HG03342 (cell line): ENCODE measurements around the gene CBFA2T2.
"Not testable (repeated sequence)": the region's sequence is repeated elsewhere in the genome, so short reads cannot be mapped to it uniquely, and the experiment has no call there.

ENCODE experiments used
- ATAC-seq: cut with Tn5 transposase; IDR thresholded peaks from one replicate; pipeline ENCODE4 v1.9.1; 2021; ENCODE audit warnings: mild to moderate bottlenecking, moderate library complexity; ENCODE audit not compliant: unreplicated experiment

Gene CBFA2T2

DNA sequence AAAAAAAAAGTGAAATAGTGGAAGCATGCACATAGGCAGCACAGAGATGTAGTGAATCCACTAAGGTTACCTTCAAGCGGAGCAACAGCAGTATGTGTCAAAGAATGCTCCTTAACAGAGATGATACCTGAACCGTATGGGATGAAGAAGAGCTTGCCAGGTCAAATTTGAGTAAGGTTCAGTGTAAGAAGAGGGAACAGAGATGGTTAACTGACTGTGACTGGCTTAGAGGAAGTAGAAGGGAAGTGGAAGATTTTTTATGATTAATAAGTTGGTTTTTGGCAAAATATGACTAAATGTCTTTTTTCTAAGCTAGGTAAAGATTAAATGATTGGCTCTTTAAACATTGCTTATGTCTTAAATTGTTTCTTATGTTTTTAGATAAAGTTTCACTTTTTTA is 119.6 kb downstream of the CBFA2T2 start:
- ATAC-seq = no peak

DNA sequence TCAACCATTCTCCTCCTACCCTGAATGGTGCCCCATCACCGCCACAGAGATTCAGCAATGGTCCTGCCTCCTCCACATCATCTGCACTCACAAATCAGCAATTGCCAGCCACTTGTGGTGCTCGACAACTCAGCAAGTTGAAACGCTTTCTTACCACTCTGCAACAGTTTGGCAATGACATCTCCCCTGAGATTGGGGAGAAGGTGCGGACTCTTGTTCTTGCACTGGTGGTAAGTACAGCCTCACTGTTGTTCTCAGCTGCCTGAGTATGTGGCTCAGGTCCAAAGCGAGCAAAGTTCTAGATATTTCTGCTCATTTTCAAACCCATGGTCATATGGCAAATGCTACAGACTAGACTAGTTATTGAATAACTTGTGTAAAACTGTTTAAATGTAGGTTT is 121.2 kb downstream of the CBFA2T2 start:
- no peak for ATAC-seq

- ATAC-seq = no peak
Measured at GRCh38 chr20:33612001-33612400, 122.1 kb downstream of the CBFA2T2 start.

DNA sequence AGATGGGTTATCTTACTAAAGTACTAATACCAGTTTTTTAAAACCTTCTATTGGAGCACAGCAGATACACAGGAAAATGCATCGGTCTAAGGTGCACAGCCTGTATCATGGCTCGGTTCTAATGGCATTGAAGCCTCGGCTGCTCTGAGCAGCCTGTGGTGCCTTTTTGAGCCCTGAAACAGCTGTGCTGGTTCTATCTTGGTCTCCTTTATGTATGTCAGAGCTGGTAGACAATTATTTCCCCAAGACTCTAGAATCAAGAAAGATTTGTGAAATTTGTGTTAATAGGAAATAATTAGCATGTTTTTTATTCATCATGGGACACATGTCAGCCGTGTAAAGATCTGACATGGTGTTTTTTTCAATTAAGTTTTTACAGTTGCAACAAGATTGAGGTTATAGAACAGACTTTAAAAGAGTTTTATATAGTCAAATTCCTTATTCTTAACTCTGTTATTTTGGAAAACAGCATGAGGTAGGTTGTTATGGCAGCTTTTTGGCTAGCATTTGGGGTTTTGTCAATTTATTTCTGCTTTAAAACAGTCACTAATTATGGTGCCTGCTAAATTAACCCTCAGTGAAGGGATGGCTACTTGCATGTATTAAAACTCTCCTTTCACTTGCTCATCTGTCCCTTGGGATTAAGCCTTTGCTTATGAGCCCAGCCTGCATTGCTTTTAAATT is 132.0 kb downstream of the CBFA2T2 start:
- ATAC-seq = no peak

- ATAC-seq = no peak
Measured at GRCh38 chr20:33622705-33623365, 132.9 kb downstream of the CBFA2T2 start.

DNA sequence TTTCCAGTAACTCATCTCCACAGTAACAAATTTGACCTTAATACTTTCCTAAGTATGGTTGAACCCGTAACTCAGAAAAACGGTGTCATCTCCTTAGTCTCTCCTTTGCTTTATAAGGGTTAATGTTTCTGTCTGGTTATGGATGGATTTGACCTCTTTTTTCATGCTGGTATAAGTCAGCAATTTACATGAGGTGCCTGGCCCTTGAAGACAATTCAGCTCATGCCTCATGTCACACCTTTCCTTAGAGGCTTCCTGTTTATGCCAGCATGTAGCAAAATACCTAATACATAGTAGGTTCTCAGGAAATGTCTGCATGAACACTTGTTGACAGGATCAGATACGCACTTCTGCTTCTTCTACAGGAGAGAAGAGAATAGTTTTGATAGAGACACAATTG is 134.5 kb downstream of the CBFA2T2 start:
- no peak for ATAC-seq

GRCh38 chr20:33626190-33626589 is 136.3 kb downstream of the CBFA2T2 start:
- no peak for ATAC-seq

DNA sequence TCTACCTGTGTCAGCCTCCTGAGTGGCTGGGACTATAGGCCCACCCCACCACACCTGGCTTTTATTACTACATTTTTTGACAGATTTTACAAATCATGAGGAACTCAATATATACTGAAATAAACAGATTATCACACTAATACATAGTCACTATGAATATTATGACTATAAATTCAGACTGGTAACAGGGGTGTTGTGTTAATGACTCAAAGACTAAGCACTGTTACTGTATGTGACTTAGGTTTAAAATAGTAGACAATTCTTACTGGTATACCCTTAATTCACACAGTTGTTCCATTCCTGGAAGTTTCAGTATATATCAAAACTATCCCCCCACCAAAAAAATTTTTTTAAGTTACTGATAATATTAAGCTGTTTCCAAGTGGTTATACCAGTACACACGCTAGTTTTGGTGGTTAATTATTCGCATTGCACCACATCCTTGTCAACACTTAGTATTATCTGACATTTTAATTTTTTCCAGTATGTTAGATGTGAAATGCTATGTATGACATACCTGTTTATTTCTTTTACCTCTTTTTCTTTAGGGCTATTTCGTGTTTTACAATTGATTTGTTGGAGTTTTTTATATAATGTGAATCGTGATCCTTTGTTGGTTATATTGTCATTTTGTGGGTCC is 137.8 kb downstream of the CBFA2T2 start:
- no peak for ATAC-seq

GRCh38 chr20:33629533-33629932 is 139.6 kb downstream of the CBFA2T2 start:
- ATAC-seq = no peak

- no peak for ATAC-seq
Measured at GRCh38 chr20:33629979-33630378, 140.1 kb downstream of the CBFA2T2 start.

GRCh38 chr20:33630507-33630906 is 140.6 kb downstream of the CBFA2T2 start:
- ATAC-seq = no peak

GRCh38 chr20:33631910-33632309 is 142.0 kb downstream of the CBFA2T2 start:
- not testable (repeated sequence) for ATAC-seq

GRCh38 chr20:33635341-33635740 is 145.4 kb downstream of the CBFA2T2 start:
- ATAC-seq = no peak

GRCh38 chr20:33636776-33637175 is 146.9 kb downstream of the CBFA2T2 start:
- no peak for ATAC-seq

- no peak for ATAC-seq
Measured at GRCh38 chr20:33640287-33640686, 150.4 kb downstream of the CBFA2T2 start.

GRCh38 chr20:33644313-33645071 is 154.6 kb downstream of the CBFA2T2 start:
- no peak for ATAC-seq

GRCh38 chr20:33645072-33645358 is 155.1 kb downstream of the CBFA2T2 start:
- ATAC-seq = no peak

- no peak for ATAC-seq
Measured at GRCh38 chr20:33645396-33645795, 155.5 kb downstream of the CBFA2T2 start.

DNA sequence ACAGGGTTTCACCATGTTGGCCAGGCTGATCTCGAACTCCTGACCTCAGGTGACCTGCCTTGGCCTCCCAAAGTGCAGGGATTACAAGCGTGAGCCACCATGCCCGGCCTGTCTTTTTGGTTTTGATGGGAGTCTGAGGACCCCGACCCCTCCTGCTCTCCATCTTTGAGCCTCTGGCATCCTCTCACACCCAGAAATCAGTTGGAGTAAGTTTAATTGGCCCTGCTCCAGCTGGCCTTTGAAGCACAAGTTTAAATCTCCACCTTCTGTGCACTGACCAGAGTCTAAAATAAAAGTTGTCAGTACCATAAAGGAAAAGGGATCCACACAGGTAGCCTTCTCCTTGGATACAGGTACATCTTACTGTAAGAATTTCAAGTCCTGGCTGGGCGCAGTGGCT is 156.3 kb downstream of the CBFA2T2 start:
- no peak for ATAC-seq

DNA sequence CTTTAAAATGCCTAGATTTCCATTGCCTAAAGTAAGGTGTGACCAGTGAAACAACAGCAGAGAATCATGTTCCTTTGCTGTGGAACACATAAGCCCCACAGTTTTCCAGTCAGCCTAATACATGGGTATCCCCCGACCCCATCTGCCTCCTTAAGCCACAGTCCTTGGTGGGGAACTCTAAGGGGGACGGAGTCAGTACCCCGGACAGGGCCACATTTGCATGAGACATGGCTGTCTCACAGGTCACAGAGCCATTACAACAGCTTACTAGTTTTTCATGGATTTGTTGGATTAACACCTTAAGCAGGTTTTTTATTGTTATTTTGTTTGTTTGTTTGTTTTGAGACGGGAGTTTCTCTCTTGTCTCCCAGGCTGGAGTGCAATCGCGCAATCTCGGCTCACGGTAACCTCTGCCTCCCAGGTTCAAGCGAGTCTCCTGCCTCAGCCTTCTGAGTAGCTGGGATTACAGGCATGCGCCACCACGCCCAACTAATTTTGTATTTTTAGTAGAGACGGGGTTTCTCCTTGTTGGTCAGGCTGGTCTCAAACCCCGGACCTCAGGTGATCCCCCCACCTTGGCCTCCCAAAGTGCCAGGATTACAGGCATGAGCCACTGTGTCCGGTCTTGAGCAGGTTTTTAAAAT is 157.2 kb downstream of the CBFA2T2 start:
- not testable (repeated sequence) for ATAC-seq
